IPS DF 19.7 (cell line): Measurements from ENCODE around the gene NAV1.

Experiments
- DNase-seq: peaks from one replicate; pipeline ENCODE4 v3.0.0-alpha.2; 2013; ENCODE audit warnings: low read depth, low spot score

NAV1 gene

DNA sequence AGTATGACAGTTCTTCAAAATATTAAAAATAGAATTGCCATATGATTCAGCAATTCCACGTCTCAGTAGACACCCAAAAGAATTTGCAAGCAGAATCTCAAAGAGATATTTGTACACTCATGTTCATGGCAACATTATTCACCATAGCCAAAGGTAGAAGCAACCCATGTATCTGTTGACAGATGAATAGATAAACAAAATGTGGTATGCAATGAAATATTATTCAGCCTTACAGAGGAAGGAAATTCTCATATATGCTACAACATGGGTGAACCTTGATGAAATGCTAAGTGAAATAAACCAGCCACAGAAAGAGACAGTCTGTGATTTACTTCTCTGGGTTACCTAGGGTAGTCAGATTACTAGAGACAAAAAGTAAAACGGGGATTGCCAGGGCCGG is 47.0 kb downstream of the NAV1 start:
- DNase-seq: no peak

DNA sequence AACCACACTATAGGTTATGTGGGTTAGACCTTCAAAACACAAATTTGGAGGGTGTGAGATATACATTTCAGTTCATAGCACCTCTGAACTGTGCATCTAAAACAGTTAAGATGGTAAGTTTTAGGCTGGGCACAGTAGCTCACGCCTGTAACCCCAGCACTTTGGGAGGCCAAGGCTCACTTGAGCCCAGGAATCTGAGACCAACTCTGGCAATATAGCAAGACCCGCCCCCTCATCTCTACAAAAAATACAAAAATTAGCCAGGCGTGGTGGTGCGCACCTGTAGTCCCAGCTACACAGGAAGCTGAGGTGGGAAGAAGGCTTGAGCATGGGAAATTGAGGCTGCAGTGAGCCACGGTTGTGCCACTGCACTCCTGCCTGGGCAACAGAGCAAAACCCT is 47.9 kb downstream of the NAV1 start:
- DNase-seq: no peak

GRCh38 chr1:201587729-201588128 is 48.8 kb downstream of the NAV1 start:
- no peak for DNase-seq
